Hindlimb muscle (tissue), 1 donor: ENCODE data around the gene KDM2A. TPM values are rescaled to one million over a fixed set of nuclear protein-coding genes. Genes with fewer than 3 reads are reported as not detected.
"Not testable (repeated sequence)": the region's sequence is repeated elsewhere in the genome, so short reads cannot be mapped to it uniquely, and the experiment has no call there.

Experiments used
- DNase-seq: peaks from one replicate; pipeline ENCODE4 v3.0.0-alpha.2; 2013
- polyA plus RNA-seq: library from polyadenylated mRNA; unstranded; fragments of 120-200 nt; gene quantifications from one replicate; pipeline ENCODE4 v1.2.1, GENCODE V29; 2013; ENCODE audit not compliant: insufficient read length

KDM2A gene
- polyA plus RNA-seq, 1 donor = 64.1 TPM

DNA sequence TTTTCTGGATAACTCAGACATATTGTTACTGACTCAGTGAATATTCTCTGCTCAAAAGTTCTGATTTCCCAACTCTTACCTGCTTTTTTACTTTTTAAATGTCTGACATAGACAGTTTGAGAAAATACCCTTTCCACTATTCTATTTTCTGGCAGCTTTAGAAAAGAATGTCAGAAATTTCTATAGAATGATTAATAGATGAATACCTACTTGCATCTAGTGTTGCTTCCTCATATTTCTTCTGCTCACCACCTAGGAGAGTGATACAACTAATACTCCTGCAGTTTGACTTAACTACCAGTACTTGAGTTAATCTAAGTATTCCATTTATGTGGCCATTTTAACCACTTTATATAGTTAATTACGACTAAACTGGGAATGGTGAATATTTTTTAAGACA is 55.2 kb downstream of the KDM2A start:
- DNase-seq = no peak

DNA sequence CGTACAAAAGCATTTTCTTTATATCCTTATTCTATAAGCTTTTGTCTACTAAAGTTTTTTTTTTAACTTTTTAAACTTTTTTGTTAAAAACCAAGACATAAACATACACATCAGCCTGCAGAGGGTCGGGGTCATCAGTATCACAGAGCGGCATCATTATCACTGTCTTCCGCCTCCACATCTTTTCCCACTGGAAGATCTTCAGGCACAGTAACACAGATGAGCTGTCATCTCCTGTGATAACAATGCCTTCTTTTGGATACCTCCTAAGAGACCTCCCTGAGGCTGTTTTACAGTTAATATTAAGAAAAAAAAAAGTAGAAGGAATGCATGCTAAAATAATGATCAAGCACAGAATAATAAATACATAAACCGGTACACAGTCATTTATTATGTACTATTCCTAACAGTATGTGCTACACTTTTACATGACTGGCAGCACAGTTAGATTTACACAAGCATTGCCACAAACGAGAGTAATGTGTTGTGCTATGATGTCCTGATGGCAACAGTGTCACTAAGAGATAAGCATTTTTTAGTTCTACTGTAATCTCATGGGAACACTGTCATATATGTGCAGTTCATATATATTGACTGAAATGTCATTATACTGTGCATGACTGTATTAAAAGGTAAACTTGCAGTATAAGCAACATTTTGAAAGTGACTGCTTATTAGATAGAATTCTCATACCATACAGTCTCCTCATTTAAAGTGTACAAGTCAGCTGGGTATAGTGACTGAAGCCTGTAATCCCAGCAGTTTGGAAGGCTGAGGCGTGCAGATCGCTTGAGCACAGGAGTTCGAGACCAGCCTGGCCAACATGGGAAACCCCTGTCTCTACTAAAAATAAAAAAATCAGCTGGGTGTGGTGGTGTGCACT is 58.6 kb downstream of the KDM2A start:
- no peak for DNase-seq

DNA sequence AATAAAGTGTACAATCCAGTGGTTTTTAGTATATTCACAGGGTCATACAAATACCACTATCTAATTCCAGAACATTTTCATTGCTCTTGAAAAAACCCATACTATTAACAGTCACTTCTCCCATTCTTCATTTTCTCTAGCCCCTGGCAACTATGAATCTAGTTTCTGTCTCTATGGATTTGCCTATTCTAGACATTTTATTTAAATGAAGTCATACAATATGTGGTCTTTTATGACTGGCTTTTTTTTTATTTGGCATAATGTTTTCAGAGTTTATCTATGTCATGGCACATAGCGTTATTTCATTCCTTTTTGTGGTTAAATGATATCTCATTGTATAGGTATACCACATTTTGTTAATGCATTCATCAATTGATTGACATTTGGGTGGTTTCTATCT is 59.4 kb downstream of the KDM2A start:
- DNase-seq = no peak

DNA sequence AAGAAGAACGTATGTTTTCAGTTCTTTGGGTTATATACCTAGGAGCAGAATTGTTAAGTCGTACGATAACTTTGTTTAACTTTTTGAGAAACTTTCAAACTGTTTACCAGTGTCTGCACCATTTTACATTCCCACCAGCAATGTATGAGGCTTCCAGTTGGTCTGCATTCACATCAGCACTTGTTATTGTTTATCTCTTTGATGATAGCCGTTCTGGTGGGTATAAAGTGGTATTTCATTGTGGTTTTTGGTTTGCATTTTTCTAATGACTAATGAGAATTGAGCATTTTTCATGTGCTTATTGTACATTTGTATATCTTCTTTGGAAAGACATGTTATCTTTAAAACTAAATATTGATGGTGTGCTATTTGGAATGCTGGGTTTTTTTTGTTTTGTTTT is 59.8 kb downstream of the KDM2A start:
- no peak for DNase-seq

DNA sequence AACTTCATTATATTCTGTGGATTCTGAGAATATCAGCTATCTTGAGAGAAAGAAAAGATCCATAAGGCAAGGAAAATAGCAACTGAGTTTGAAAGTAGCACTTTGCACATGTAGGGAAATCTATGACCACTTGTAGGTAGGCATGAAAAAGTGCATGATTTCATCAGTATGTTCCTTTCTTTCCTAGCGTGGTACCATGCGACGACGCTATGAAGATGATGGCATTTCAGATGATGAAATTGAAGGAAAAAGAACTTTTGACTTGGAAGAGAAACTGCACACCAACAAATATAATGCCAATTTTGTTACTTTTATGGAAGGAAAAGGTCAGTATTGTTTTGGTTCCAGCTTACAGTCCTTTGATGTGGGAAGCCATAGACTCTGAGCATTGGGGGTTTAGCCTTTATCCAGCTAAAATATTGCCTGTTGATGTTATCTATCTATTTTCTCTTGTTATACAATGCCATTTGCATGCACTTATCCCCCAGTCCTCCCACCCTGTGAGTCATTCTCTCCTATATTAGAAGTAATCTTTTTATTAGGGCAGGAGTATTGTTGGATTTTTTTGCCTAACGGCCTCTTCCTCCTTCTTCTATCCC is 60.9 kb downstream of the KDM2A start:
- DNase-seq = no peak

DNA sequence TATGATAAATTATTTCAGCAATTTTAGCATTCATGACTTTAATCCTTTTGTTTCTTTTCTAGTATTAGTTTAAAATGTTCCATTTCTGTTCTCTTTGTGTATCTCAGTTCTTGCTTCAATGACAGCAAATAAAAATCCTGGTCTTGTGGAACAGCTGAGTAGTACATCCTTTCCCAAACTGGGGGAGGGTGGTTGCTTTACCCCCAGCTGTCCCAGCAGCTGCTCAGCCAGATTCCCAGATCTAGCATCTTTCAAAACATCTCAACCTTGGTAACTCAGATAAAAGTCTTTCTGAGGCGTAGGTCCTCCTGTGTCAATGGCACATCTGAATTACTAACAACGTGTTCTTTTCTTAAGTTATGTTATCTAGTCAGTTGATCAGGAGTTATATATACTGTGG is 75.0 kb downstream of the KDM2A start:
- DNase-seq = no peak

DNA sequence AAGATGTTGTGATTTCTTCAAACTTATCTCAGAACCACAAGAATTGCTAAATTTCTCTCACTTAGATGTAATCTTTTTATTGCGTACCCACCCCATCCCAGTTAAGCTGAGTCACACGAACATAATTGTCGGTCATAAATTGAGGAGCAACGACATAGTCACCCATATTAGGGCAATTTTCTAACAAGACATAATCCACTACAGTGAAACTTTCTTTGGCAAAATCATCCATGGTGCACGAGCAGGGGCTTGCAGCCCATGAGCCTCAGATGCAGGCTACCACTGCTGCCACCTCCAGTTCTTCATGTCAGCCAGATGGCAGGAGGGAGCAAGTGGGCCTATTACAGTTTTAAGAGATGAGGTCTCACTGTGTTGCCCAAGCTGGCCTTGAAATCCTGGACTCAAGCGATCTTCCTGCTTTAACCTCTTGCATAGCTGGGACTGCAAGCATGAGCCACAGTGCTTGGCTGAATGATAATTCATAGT is 77.0 kb downstream of the KDM2A start:
- no peak for DNase-seq

DNA sequence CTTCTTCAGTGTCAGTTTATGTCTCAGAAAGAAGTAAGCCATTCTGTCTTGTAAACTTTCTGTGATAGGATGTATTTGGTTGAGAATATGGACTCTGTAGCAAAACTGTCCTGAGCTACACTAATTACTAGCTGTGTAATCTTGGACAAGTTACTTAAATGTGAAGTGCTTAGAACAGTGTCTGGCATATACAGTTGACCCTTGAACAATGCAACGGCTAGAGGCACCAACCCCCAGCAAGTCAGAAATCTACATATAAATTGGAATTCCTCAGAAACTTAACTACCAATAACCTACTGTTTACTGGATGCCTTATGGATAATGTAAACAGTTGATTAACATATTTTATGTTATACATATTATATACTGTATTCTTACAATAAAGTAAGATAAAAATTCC is 78.5 kb downstream of the KDM2A start:
- DNase-seq = no peak

DNA sequence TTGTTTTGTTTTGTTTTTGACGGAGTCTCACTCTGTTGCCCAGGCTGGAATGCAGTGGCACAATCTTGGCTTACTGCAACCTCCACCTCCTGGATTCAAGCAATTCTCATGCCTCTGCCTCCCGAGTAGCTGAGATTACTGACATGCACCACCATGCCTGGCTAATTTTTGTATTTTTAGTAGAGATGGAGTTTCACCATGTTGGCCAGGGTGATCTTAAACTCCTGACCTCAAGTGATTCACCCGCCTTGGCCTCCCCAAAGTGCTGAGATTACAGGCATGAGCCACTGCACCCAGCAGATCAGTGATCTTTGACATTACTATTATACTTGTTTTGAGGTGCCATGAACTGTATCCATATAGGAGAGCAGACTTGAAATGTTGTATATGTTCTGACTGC is 79.7 kb downstream of the KDM2A start:
- DNase-seq = not testable (repeated sequence)

DNA sequence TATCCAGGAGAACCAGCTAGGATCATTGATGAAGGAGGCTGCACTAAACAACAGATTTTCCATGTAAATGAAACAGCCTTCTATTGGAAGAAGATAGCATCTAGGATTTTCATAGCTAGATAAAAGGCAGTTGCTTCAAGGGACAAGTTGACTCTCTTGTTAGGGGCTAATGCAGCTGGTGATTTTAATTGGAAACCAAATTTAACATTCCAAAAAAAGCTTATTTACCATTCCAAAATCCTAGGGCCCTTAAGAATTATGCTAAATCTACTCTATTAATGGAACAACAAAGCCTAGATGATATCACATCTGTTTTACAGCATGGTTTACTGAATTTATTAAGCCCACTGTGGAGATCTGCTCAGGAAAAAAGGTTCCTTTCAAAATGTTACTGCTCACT is 80.7 kb downstream of the KDM2A start:
- DNase-seq = no peak

DNA sequence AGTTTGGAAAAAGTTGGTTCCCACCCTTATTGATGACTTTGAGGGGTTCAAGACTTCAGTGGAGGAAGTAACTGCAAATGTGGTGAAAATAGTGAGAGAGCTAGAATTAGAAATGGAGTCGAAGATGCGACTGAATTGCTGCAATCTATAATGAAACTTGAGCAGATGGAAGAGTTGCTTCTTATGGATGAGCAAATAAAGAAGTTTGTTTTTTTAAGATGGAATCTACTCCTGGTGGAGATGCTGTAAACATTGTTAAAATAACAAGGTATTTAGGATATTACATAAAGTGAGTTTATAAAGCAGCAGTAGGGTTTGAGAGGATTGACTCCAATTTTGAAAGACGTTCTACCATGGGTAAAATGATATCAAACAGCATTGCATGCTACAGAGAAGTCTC is 83.0 kb downstream of the KDM2A start:
- no peak for DNase-seq

DNA sequence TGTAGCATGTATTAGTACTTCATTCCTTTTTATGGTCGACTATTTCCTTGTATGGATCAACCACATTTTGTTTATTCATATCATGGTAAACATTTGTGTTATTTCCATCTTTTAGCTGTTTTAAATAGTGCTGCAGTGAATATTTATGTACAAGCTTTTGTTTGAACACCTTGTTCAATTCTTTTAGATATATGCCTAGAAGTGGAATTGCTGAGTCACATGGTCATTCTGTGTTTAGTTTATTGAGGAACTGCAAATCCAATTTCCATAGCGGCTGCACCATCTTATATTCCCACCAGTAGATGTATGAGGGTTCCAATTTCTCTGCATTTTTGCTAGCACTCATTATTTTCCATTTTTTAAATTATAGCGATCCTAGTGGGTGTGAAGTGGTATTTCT is 85.8 kb downstream of the KDM2A start:
- DNase-seq = no peak

DNA sequence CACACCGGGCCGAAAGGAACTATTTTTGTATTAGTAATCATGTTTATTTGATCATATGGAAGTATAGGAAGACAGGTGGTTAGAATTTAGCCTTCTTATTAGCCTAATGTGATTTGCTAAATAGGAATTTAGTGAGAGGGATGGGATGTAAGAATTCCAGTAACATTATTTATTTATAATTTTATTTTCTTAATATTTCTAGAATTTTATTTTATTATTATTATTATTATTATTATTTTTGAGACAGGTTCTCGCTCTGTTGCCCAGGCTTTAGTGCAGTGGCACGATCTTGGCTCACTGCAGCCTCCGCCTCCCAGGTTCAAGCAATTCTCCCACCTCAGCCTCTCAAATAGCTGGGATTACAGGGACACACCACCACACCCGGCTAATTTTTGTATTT is 90.2 kb downstream of the KDM2A start:
- DNase-seq = not testable (repeated sequence)

DNA sequence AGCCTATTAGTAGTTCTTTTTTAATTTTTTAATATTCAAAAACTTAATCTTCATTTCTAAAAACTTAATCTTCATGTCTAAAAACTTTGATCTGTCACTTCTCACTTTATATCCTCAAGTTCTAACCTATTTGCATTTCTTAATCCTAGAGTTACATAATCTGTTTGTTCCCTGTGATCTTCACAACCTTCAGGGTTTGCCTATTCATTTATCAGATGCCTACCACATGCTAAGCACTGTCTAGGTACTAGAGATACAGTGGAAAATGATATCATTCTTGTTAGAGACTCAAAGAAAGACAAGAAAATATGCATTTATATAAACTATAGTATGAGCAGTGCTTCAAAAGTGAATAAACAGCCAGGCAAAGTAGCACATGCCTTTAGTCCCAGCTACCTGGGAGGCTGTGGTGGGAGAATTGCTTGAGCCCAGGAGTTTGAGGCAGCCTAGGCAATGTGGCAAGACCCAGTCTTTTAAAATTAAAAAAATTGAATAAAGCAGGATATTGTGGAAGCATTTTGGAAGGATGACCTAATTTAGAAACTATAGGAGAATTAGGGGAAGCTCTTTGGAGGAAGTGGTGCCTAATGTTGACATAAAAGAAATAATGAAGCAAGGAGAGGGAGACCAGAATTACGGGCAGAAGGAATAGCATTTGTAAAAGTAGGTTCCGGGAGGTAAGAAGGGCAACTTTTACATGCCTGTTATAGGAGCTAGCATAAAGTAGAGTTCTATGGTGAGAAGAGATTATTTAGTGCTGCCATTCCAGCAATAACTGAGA is 92.8 kb downstream of the KDM2A start:
- DNase-seq = no peak

DNA sequence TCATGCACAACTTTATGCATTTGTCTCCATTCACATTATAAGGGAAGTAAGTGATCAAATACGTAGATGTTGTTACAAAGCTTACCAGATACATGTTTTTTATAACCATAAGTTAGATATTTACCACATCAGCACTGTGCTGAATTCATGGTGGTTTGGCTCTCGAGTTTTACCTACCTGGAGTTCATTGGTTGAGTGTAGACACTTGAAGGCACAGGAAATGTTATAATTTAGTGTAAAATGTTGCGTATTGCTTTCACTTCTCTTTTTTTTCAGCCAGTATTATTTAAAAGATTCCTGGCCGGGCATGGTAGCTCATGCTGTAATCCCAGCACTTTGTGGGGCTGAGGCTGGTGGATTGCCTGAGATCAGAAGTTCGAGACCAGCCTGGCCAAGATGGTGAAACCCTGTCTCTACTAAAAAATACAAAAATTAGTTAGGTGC is 94.1 kb downstream of the KDM2A start:
- DNase-seq = no peak

DNA sequence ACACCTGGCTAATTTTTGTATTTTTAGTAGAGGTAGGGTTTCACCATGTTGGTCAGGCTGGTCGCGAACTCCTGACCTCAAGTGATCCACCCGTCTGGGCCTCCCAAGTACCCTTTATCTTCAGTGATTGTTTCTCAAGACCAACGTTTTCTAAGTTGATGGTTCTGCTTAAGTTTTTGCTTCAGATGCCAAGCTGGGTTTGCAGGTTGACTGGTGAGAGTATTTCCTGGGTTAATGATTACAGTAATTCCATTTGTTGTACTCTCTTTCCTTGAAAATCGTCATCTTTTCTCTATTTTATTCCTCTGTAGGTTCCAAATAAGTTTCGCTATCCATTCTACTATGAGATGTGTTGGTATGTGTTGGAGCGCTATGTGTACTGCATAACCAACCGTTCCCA is 108.7 kb downstream of the KDM2A start:
- DNase-seq = no peak

DNA sequence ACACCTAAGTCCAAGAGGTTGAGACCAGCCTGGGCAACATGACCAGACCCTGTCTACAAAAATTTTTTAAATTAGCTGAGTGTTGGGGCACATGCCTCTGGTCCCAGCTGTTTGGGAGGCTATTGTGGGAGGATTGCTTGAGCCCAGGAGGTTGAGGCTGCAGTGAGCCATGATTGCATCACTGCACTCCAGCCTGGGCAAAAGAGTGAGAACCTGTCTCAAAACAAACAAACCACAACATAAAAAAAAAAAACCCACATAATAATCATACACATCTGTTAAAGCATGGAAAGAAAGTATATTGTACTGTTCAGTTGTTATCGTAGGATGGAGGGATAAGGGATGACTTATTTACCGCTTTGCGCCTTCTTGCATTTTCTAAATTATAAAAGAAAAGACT is 111.3 kb downstream of the KDM2A start:
- no peak for DNase-seq

DNA sequence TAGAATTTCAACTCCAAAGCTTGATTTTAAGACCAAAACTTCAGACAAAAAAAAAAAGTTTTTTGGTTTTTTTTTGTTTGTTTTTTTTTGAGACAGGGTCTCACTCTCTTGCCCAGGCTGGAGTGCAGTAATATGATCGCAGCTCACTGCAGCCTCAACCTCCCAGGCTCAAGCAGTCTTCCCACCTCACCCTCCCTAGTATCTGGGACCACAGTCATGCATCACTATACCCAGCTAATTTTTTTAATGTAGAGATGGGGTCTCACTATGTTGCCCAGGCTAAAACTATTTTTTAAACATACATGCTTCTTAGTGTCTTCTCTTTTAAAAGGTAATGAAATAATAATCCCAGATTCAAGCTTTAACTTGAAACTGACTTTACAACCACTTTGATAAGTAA is 111.8 kb downstream of the KDM2A start:
- no peak for DNase-seq

DNA sequence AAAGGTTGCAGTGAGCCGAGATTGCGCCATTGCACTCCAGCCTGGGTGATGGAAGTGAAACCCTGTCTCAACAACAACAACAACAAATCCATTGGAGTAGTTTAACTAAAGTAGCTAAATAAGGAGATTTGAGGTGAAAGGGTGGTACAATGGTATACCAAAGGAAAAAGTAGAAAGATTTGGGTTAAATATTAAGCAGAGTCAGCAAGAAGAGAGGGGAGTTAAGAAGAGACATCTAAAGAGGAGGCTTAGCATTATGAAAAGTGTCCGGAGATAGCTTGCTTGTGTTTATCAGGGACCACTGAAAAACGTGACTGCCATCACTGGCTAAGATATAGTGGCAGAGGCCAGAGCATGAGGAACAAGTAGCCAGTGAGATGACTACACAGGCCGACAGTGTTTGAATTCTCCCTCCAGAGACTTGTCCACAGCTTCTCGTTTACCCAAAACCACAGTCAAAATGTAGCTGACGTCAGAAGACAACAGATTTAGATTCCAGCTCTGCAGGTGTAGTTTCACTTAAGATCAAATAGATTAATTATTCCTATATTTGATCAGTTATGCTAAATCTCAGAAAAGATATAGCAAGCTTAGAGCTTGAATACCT is 114.6 kb downstream of the KDM2A start:
- DNase-seq = no peak

DNA sequence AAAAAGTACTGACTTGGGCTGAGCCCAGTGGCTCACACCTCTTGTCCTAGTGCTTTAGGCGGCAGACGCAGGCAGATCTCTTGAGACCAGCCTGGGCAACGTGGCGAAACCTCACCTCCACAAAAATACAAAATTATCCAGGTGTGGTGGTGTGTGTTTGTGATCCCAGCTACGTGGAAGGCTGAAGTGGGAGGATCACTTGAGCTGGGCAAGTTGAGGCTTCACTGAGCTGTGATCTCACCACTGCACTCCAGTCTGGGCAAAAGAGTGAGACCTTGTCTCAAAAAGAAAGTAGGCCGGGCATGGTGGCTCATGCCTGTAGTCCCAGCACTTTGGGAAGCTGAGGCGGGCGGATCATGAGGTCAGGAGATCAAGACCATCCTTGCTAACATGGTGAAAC is 115.5 kb downstream of the KDM2A start:
- not testable (repeated sequence) for DNase-seq

DNA sequence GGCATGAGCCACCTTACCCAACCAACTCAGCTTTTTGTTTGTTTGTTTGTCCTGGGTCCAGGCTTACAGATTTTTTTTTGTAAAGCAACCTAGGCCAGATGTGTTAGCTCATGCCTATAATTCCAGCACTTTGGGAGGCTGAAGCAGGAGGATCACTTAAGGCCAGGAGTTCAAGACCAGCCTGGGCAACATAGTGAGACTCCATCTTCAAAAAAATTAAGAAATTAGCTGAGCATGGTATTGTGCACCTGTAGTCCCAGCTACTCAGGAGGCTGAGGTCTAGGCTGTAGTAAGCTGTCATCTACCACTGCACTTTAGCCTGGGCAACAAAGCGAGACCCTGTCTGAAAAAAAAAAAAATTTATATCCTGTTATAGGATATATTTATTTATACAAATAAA is 118.5 kb downstream of the KDM2A start:
- DNase-seq = no peak

DNA sequence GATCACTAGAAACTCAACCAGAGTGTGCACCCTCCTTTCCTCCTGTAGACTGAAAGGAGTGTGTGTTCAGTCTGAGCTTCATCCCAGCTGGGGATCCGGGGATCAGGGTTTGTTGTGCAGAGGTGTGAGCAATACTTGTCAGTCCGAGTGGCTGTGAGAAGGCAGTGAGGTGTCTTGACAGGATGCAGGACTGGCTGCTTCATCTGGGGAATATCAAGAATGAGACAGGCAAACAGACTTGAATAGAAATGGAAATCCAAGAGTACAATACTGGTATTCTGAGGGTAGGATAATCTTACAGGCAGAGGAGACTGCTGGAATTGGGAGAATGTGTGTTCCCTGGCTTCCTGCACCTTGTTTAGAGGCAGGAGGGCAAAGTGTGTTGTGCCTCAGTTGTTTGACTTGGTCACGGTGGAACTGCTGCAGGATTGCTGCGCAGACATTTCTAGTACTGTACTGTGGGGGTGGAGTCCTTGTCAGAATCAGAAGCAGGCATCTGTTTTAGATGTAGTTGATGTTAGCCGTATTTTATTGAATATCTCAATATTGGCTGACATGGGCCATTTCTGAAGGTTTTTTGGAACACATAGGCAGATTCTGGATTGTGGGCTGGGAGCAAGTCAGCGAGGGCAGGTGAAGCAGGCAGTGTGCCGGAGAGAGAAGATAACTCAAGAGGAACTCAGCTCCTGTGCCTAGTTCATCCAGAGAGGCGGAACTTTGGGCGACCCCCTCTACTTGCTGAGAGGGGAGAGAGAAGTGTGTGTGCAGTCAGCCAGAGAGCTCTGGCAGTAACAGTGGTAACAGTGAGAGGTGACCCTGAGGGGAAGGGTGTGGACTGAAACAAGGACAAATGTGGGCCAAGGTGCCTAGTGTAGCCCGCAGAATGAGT is 120.1 kb downstream of the KDM2A start:
- no peak for DNase-seq
